ENCODE measurements around the gene STK32B. TPM values are rescaled to one million over a fixed set of nuclear protein-coding genes. Genes with fewer than 3 reads are reported as not detected.

STK32B gene
- total and polyA plus RNA-seq, 2 of the 4 experiments (the other 2 are of a cell fraction): 5.5 to 6.3 TPM

GRCh38 chr4:5009796-5010195 lies 41.5 kb upstream of the STK32B start:
- H3K9me3 ChIP-seq (ENCODE audit: control insufficient read depth, insufficient read depth, low read length): peaks cover 4% of the 10 kb centered on the region; the same call in 1 of the 2 replicates
- dilution Hi-C loops (cut with HindIII; ENCODE audit: low sequenced_read_pairs, unreplicated experiment): no loop called here

More at GRCh38 chr4:5009796-5010195, 41.5 kb upstream of the STK32B start:
- H2AFZ ChIP-seq (replicated peaks; ENCODE audit: low read length, poor library complexity): no peak overlapping the region
- H2BK120ac ChIP-seq (ENCODE audit: low read depth, low read length): no peak overlapping the region
- no peak overlapping the region for H2AK9ac ChIP-seq (replicated peaks; ENCODE audit: low read depth, low read length, poor library complexity)
- intact Hi-C loops (cut with micrococcal nuclease): no loop called here
- ChIA-PET CTCF (no interaction called here), POLR2A (ENCODE audit: unreplicated experiment) (no interaction called here)
- H3K9me1 ChIP-seq (ENCODE audit: insufficient read depth, low read length): no peaks in the 10 kb centered on the region
- no peak overlapping the region for H3K18ac ChIP-seq (ENCODE audit: low read depth, low read length)
- no peak overlapping the region for H2BK5ac ChIP-seq (ENCODE audit: low read depth, low read length, poor library complexity, severe bottlenecking)
- H3K4me1 ChIP-seq (ENCODE audit: control insufficient read depth, insufficient read depth, low read length): no peaks in the 10 kb centered on the region; the same call in 1 of the 2 replicates
- WGBS, 2 experiments (ENCODE audit: extremely low coverage in 2 of 2, insufficient read length in 1 of 2): 38% methylated on average over 2 of the region's 3 CpGs; no CpG with 5 or more reads in 1 of the 2 experiments
- TF ChIP-seq USF2 (IDR thresholded peaks at IDR 0.05; ENCODE audit: low read depth, low read length) (no peak), MXI1 (IDR thresholded peaks at IDR 0.05; ENCODE audit: borderline replicate concordance, low read depth, low read length) (no peak), POLR2A (IDR thresholded peaks at IDR 0.05; ENCODE audit: low read depth, low read length) (no peak), BHLHE40 (IDR thresholded peaks at IDR 0.05; ENCODE audit: low read depth, low read length) (no peak), FOS (IDR thresholded peaks at IDR 0.05; ENCODE audit: low read depth, low read length) (no peak), CTCF (conservative IDR thresholded peaks at IDR 0.05; ENCODE audit: low read depth, low read length) (no peak), CHD1 (IDR thresholded peaks at IDR 0.05; ENCODE audit: low read depth, low read length) (no peak), CEBPB (IDR thresholded peaks at IDR 0.05; ENCODE audit: low read depth, low read length) (no peak)
- peaks cover 33% of the 10 kb centered on the region for H3K27me3 ChIP-seq (ENCODE audit: control insufficient read depth, insufficient read depth, low read length)
- H2AK5ac ChIP-seq (ENCODE audit: low read depth, low read length): no peak overlapping the region
- no peak overlapping the region for H2BK20ac ChIP-seq (ENCODE audit: low read depth, low read length)
- in situ Hi-C loops (cut with MboI; ENCODE audit: low sequenced_read_pairs): no loop called here
- no peak overlapping the region for H3K4me2 ChIP-seq (ENCODE audit: low read depth, low read length)
- H2BK15ac ChIP-seq (ENCODE audit: low read depth, low read length): no peak overlapping the region
- no peak overlapping the region for H3K14ac ChIP-seq (replicated peaks; ENCODE audit: low read depth, low read length)
- DNase-seq (no peak), ATAC-seq (ENCODE audit: low read depth) (no peak)
- no peak overlapping the region for H4K91ac ChIP-seq (ENCODE audit: insufficient read depth, low read depth, low read length)
- H3K27ac ChIP-seq (ENCODE audit: insufficient read depth, low read length): no peak overlapping the region
- no TSS peak for BruUV-seq (replicated peaks)
- H3K9ac ChIP-seq (ENCODE audit: low read depth, low read length): no peak overlapping the region
- H4K20me1 ChIP-seq (ENCODE audit: insufficient read depth, low read length): no peaks in the 10 kb centered on the region
- H3K79me1 ChIP-seq (ENCODE audit: low read depth in 1 of 2, low read length in 2 of 2): no peaks in the 10 kb centered on the region
- no peak overlapping the region for H4K5ac ChIP-seq (ENCODE audit: low read depth, low read length)
- no peak overlapping the region for H3K4me3 ChIP-seq (ENCODE audit: insufficient read depth, low read depth, low read length)
- no peak overlapping the region for H3K23ac ChIP-seq (ENCODE audit: low read depth, low read length)
- no peak overlapping the region for H4K8ac ChIP-seq (ENCODE audit: low read depth in 2 of 2, low read length in 2 of 2)
- H3K56ac ChIP-seq (ENCODE audit: extremely low read depth, insufficient read depth, low read length): no peak overlapping the region
- H3K4ac ChIP-seq (ENCODE audit: low read depth, low read length): no peak overlapping the region
- H3K36me3 ChIP-seq (ENCODE audit: control insufficient read depth, insufficient read depth, low read length): no peaks in the 10 kb centered on the region
